GM18511 (cell line): ENCODE results near the gene PCSK1N.
"Not testable (repeated sequence)": the region's sequence is repeated elsewhere in the genome, so short reads cannot be mapped to it uniquely, and the experiment has no call there.

Experiments
- ATAC-seq: cut with Tn5 transposase; IDR thresholded peaks from one replicate; pipeline ENCODE4 v1.9.1; 2021; ENCODE audit warnings: mild to moderate bottlenecking, moderate library complexity; ENCODE audit not compliant: unreplicated experiment

The PCSK1N gene, protein sequence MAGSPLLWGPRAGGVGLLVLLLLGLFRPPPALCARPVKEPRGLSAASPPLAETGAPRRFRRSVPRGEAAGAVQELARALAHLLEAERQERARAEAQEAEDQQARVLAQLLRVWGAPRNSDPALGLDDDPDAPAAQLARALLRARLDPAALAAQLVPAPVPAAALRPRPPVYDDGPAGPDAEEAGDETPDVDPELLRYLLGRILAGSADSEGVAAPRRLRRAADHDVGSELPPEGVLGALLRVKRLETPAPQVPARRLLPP

DNA sequence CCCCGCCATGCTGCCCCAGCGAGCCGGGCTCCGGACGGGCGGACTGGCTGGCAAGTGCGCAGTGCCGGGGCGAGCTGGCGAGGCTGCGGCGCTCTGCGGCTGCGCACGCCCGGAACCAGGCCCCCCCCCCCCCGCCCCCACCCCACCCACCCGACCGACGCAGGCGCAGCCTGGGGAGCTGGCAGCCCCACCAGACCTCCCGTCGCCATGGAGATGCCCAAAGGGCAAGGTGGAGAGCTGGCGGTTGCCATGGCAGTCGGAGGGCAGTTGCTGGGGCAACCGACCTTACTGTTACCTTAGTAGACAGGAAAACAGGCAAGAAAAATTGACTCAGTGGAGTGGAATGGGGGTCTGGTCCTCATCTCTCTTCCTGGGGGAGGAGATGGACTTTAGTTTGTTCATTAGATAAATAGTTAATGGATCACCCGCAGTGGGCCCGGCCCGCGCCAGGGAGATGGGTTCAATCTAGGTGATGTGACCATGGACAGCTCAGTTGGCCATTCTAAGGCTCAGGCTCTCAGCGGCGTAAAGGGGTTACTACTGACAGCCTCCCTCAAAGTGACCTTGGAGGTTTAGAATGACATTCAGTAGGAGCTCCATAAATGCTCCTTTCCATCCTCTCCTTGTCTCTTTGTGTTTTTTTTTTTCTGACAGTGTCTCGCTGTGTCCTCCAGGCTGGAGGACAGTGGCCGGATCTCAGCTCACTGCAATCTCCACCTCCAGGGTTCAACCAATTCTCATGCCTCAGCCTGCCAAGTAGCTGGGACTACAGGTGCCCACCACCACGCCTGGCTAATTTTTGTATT, at the start of gene PCSK1N:
Gene PCSK1N, minus strand, starts transcription at position 87 of the 806 bp plus-strand sequence. Its CDS starts 78 bp downstream, at position 9.
- ATAC-seq: no peak

DNA sequence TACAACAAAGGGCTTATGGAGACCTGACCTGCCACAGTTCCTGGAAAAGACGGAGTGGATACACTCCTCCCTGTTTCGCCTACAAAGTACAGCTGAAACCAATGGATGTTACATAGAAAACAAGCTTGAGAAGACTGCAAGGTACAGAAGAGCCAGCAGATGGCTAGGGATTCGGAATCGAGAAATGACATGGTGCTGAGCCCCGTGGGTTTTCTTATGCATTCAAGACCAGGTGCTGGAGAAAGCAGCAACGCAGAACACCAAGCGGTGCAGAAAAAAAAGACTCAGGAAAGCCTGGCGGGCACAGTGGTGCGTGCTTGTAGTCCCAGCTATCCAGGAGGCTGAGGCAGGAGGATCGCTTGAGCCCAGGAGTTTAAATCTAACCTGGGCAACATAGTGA, 48.3 kb upstream of the PCSK1N start:
- no peak for ATAC-seq

DNA sequence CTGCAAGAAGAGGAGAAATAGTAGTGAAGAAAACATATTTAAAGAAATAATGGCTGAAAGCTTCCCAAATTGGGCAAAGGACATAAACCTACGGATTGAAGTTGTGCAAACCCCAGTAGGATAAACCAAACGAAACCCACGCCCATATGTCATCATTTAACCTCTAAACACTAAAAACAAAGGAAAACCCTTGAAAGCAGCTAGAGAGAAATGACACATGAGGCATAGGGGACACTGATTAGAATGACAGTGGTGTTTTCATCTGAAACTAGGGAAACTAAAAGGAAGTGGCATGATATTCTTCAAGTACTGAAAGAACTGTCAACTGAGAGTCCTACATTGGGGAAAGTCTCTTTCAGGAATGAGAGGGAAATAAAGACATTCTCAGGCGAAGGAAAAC, 41.5 kb upstream of the PCSK1N start:
- not testable (repeated sequence) for ATAC-seq

DNA sequence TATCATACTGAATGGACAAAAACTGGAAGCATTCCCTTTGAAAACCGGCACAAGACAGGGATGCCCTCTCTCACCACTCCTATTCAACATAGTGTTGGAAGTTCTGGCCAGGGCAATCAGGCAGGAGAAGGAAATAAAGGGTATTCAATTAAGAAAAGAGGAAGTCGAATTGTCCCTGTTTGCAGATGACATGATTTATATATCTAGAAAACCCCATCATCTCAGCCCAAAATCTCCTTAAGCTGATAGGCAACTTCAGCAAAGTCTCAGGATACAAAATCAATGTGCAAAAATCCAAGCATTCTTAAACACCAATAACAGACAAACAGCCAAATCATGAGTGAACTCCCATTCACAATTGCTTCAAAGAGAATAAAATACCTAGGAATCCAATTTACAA, 36.6 kb upstream of the PCSK1N start:
- not testable (repeated sequence) for ATAC-seq

DNA sequence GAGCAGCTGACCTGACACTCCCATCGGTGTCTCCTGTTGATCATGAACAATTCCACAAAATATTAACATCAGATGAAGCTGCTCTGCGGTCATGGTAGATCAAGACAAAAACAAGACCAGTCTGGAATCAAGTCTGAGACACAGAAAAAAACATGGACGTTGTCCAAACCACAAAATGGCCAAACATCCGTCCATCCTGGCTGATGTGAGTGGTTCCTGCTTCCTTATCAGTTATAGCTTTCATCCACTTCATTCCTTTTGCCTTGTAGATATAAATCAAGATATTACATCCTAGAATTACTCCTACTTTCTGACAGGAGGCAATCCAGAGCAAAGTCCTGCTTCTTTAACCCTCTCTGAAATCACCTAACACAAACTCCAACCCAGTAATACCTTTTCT, 28.8 kb upstream of the PCSK1N start:
- no peak for ATAC-seq

DNA sequence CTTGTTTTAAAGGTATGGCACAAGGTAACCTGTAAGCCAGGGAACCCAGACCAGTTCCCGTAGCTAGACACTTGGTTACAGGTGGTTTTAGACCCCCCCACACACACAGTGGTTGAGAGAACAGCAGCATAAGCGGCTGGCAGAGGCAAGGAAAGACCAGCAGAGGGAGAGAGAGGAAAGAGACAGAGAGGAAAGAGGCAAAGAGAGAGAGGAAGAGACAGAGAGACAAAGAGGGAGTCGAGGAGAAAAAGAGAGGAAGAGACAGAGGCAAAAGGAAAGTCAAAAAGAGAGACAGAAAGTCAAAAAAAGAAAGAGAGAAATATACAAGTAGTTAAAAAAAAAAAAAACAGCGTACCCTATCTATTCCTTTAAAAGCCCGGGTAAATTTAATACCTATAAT, 19.5 kb upstream of the PCSK1N start:
- ATAC-seq: no peak

DNA sequence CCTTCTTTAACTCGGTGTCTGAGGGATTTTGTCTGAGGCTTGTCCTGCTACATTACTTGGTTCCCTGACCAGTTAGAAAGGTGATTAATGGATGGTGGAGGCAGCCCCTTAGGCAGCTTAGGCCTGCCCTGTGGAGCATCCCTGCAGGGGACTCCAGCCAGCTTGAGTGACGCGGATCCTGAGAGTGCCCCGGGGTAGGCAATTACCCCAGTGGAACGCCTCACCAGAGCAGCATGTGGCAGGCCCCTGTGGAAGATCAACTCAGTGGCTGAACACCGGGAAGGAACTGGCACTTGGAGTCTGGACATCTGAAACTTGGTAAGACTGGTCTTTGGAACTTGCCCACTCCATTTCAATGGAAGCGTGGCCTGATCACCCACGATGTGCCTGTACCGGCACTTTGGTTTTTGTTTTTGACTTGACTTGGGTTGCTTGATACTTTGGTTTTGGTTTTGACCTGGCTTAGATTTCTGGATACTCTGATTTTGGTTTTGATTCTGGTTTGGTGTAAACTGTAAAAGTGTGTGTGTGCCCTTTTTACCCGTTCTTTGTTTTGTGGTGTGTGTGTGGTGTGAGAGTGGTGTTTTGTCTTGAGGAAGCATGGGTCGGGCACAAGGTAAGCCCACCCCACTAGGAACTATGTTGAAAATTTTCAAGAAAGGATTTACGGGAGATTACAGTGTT, 18.9 kb upstream of the PCSK1N start:
- ATAC-seq: not testable (repeated sequence)

DNA sequence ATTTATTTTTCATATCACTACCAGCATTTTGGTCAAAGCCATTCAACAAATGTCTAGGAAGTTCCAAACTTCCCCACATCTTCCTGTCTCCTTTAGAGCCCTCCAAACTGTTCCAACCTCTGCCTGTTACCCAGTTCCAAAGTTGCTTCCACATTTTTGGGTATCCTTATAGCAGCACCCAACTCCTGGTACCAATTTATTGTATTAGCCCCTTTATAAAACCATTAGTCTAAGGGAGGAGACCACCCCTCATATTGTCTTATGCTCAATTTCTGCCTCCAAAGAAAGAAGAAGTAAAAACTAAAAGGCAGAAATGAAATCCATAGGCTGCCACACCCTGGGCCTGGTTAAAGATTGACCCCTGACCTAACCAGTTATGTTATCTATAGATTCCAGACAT, 18.1 kb upstream of the PCSK1N start:
- not testable (repeated sequence) for ATAC-seq

DNA sequence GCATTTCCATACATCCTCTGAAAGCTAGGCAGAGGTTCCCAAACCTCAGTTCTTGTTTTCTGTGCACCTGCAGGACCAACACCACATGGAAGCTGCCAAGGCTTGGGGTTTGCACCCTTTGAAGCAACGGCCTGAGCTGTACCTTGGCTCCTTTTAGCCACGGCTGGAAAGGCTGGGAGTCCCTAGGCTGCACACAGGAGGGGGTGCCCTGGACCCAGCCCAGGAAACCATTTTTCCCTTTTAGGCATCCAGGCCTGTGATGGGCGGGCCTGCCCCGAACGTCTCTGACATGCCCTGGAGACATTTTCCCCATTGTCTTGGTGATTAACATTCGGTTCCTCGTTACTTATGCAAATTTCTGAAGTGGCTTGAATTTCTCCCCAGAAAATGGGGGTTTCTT, 17.4 kb upstream of the PCSK1N start:
- ATAC-seq: no peak

DNA sequence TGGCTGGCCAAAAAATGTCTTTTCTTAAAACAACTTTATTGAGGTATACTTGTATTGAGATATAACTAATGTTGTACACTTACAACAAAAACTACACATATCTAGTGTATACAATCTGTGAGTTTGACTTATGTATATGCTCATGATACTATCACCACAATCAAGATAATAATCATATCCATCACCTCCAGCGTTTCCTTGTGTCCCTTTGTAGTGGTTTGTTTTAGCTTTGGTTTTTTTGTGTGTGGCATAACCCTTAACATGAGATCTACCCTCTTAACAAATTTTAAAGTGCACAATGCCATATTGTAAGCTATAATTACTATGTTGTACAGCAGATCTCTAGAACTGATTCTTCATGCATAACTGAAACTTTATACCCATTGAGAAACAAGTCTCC, 13.4 kb upstream of the PCSK1N start:
- ATAC-seq: no peak

DNA sequence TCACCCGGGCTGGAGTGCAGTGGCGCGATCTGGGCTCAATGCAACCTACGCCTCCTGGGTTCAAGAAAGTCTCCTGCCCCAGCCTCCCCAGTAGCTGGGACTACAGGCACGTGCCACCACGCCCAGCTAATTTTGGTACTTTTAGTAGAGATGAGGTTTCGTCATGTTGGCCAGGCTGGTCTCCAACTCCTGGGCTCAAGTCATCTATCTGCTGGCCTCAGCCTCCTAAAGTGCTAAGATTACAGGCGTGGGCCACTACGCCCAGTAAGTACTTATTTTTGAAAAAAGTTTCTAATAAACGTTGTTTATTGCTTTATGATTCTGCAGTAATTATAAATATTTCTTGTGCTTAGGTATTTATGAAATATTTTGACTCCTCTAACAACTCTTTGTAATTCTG, 4.3 kb upstream of the PCSK1N start:
- no peak for ATAC-seq

DNA sequence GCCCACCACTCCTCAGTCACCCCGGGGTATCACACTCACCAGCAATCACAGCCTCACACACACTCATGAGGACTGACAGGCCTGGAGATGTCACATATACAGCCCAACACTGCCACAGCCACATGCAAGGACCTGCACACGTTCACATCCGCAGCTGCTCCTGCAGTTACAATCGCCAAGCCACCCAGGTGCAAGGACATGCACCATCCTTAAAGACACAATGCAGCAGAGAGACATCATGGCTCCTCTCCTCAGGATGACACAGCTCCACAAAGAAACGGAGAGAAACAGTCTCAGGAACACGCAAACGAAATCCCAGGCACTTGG, 1.1 kb downstream of the PCSK1N start:
- no peak for ATAC-seq

DNA sequence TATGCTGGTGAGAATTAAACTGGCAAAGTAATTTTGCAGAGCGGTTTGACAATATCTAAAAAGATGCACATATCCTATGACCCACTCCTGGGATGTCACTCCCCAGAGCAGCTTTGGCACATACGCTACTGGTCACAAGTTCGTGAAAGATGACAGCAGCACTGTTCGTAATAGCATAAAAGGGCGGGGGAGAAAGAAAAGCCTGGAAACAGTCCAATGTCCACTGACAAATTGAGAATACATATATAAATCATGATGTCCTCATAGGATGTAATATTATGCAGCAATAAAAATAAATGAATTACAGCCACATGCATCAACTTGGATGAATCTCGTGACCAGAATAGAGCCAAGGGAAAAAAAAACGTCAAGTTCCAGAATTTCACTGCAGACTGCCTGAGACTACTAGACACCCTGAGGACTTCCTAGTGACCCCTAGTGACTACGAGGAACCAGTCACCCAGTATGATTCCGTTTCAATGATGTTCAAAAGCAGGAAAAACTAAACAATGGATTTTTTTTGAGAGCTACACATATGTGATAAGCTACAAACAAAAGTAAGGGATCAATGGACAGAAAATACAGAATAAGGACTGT, 1.8 kb downstream of the PCSK1N start:
- ATAC-seq: no peak

DNA sequence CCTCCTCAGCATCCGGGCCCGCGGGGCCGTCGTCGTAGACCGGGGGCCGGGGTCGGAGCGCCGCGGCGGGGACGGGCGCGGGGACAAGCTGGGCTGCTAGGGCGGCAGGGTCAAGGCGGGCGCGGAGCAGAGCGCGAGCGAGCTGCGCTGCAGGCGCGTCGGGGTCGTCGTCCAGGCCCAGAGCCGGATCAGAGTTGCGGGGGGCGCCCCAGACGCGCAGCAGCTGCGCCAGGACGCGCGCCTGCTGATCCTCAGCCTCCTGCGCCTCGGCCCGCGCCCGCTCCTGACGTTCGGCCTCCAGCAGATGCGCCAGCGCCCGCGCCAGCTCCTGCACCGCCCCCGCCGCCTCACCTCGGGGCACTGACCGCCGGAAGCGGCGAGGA, 3.5 kb downstream of the PCSK1N start:
- no peak for ATAC-seq

DNA sequence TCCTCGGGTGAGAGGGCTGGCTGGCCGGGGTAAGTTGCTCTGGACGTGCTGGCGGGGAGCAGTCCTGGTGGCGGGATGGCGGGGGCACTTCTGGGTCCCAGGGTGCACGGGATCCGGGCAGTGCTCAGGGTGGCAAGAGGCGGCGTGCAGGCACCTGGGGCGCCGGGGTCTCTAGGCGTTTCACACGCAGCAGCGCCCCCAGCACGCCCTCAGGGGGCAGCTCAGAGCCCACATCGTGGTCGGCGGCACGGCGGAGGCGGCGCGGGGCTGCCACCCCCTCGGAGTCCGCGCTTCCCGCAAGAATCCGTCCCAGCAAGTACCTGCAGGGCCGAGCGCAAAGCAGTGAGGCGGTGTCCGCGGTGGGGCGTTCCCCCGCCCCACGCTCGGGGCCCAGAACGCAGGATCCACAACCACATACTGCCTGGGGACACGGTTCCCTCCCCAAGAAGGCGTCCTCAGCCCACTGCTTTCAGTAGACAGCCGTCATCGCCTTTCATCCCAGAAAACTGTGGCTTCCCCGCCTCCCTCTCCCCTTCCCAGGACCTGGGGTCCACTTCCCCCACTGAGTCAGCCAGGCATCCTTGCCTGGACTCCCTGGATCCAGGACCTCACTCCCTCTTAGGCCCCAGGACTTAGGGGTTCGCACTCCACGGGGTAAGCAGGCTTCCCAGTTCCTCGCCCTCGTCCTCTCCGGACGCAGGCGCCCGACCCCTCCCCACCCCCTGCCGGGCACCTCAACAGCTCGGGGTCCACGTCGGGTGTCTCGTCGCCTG, 4.1 kb downstream of the PCSK1N start:
- ATAC-seq: no peak

DNA sequence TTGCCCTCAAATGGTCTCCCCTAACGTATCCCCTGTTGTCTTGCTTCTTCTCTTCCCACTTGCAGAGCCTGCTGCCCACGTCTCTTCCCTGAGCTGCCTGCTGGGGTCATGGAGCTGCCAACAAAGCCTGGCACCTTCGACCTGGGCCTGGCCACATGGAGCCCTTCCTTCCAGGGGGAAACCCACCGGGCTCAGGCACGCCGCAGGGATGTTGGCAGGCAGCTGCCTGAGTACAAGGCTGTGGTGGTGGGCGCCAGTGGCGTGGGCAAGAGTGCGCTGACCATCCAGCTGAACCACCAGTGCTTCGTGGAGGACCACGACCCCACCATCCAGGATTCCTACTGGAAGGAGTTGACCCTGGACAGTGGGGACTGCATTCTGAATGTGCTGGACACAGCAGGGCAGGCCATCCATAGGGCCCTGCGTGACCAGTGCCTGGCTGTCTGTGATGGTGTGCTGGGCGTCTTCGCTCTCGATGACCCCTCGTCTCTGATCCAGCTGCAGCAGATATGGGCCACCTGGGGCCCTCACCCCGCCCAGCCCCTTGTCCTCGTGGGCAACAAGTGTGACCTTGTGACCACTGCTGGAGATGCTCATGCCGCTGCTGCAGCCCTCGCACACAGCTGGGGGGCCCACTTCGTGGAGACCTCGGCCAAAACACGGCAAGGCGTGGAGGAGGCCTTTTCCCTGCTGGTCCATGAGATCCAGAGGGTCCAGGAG, 6.2 kb downstream of the PCSK1N start:
- ATAC-seq: no peak

DNA sequence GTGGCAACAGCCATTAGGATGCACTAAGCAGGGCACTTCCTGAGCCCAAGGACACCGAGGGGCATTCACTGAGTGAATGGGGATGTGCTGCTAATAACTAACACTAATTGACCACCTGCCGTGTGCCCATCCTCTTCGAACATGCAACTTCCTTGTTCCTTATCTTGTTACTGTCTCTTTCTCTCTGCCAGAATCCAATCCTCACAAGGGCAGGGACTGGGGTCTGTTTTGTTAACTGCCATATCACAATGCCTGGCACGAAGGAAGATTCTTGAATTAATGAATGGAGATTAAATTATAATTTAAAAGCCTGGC, 7.8 kb downstream of the PCSK1N start:
- no peak for ATAC-seq

DNA sequence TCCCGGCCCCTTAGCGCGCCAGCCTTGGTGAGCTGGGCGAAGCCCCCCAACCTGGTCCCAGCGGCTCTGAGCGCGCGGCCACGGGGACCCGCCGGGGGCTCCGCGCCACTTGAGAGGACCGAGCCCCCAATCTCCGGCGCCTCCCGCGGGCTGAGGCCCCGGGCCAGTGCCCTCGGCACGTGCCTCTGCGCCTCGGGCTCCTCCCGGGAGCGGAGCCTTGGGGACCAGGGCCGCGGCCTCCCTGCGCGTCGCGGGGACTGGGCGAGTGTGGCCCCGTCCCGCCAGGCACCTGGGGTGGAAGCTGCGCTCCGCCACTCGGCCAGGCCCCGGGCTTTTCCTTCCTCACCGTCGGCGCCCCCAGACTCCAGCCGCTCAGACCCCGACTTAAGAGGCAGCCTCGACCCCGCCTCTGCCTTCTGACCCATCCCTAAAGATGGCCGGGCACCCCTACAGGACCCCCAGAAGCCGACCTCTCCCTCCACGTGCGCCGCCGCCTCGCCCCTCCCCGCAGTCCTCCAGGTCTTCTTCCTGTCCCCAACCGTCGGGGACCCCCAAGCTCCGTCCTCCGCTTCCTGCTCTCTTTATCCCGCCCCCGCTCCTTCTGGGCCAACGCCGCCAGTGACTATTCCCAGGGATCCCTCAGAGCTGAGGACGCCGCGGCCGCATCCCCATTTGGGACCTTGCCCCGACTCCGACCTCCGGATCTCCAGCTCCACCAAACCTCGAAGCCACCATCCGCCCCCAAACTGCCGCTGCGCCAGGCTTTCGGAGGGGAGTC, 8.3 kb downstream of the PCSK1N start:
- no peak for ATAC-seq

DNA sequence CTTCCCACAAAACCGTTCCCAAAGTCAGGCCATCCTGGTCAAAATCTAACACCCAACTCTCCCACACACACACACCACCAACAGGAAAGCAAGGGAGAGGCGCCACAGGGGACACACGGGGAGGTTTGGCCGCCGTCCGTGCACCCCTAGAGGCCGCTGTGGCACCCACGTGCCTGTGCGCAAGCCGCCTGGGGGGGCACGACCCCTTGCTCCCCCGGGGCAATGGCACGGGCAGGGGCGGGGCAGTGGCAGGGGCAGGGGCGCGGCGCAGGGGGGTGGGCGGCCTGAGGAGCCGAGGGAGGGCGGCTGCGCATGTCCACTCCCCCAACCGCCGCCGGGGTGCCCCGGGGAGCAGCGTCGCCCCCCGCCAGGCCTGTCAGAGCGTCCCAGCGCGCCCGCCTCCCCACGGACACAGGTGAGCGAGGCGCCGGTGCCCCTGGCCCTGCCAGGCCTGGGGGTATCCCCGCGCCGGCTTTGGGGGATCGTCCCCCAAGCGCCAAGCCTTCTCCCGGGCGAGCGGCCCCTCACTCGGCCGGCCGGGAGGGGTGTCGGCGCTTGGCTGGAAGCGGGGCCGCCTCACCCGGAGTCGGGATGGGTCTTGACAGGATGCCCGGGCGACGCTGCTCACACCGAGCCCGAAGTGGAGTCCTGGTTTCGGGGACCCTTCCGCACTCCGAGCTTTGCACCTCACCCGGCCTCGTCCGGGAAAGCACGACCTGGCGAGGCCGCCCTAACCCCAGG, 9.1 kb downstream of the PCSK1N start, which contains the start of gene ERAS:
Gene ERAS, plus strand, starts transcription at position 379 of the 741 bp plus-strand sequence. CDS start 2,611 bp downstream, outside the sequence.
- ATAC-seq: no peak
